GM12873 (cell line): ENCODE measurements around the gene BLNK.

Source experiments
- TF ChIP-seq, protein P1 (sequence below): IDR thresholded peaks from 2 replicates; pipeline ENCODE4 v1.5.1; 2012; ENCODE audit warnings: low read depth, mild to moderate bottlenecking, moderate library complexity, low read length, control low read depth; ENCODE audit not compliant: insufficient read depth; ENCODE audit errors: missing control alignments

BLNK gene

DNA sequence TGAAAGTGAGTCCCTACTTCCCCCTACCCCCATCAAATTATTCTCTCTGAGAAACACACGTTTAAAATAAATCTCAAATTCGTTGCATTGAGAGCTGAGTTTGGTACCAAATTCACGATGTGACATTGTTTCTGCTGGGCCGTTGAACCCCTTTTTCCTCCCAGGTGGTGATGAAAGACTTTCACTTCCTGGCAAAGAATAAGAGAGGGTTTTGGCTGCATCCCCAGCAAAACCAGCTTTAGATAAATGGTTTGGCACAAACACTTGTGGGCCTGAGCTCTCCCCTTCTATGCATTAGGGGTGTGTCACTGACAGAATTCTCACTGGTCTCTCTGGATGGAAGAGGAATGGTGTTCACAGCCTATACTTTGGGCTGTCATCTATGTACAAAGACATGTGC, 24.1 kb upstream of the BLNK start:
- TF ChIP-seq, protein P1, sequence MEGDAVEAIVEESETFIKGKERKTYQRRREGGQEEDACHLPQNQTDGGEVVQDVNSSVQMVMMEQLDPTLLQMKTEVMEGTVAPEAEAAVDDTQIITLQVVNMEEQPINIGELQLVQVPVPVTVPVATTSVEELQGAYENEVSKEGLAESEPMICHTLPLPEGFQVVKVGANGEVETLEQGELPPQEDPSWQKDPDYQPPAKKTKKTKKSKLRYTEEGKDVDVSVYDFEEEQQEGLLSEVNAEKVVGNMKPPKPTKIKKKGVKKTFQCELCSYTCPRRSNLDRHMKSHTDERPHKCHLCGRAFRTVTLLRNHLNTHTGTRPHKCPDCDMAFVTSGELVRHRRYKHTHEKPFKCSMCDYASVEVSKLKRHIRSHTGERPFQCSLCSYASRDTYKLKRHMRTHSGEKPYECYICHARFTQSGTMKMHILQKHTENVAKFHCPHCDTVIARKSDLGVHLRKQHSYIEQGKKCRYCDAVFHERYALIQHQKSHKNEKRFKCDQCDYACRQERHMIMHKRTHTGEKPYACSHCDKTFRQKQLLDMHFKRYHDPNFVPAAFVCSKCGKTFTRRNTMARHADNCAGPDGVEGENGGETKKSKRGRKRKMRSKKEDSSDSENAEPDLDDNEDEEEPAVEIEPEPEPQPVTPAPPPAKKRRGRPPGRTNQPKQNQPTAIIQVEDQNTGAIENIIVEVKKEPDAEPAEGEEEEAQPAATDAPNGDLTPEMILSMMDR: no peak

DNA sequence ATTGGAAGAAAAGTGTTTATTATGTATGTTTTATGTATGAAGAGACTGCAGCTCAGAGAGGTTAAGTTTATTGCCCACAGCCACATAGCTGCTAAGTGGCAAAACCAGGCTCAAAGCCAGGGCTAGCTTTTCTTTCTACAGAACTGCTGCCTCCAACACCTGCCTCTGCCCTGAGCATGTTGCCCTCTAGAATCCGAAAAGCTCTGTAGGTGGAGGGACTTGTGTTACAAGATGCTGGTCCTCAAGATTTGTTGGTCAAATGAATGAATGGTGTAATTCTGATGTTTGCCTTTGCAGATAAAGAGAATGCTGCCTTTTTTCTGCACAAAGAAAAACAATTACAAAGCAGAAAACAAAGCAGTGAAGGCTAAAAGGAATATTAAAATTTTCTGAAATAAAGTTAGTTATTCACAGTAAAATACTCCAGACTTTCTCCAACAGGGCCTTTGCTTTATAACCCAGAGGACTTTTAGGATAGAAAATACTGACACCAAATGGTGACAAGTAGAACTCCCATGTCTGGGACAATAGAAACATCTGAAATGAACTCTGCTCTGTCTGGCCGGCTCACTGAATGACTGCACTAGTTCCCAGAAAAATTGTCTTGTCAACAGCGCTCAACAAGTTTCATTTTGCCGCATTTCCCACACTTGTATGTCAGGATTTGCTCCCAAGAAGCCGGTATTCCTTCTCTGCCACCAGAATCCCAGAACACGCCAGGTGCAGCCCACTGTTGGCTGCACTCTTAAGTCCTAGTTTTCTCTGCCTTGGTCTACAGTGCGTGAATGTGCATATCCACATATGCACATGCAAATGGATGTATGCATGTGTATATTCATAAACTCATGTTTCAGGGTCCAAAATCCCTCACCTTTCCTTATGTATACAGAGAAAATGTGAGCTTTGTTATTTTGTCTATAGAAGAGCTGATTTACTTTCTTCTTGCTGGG, 21.9 kb upstream of the BLNK start:
- TF ChIP-seq, protein P1: peak; percentile 58

DNA sequence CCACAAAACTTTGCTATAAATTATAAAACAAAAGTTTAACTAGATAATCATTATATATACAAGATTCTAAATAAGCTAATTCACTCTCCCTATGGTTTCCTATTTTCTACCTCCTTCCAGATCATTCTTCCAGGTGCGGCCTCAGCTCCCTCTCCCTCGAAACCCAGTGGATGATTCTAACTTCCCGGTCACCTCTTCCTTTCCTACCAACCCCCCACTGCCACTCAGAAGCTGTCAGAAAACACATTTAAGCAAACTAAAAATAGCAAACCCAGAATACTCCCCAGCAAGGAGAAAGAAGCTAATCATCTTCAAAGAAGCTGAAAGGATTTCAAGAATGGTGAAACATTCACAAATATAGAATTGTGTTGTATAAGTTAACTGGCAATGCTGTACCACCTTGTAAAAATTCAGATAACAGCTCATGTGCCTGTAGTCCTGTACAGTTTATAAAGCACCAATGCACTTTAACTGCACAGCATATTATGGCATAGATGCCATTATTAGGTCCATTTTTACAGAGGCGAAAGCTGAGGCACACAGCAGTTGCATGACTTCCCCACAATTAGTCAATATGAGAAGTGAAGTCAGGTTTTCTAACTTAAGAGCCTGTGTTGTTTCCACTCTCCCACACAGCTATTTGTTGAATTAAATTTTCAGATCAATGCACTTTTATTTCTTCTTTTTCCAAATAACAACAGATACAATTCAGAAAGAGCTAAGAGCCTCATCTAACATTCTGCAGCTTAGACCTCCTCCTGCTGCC, 19.2 kb upstream of the BLNK start:
- TF ChIP-seq, protein P1: no peak

GRCh38 chr10:96289218-96289910, 18.0 kb upstream of the BLNK start:
- TF ChIP-seq, protein P1: no peak

DNA sequence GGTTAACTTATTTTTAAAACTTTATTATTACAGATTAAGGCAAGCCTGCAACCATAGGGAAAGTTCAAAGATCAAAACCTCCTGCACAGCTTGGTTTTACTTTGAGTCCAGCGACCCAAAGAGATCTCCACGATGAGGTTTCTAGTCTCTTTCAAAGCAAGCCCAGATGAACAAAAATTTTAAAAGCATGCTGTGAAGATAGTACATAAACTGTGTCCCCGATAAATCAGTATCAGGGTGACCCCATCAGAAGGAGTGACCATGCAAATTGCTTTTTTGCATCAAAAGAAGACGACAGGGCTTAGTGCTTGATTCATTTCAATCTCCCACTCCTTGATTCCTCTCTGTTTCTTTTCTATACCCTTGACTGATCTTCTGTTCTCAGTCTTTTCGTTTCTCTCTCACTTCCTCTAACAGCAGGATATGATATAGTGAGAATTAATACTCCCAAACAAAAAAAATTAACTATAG, 16.8 kb upstream of the BLNK start:
- TF ChIP-seq, protein P1: no peak

DNA sequence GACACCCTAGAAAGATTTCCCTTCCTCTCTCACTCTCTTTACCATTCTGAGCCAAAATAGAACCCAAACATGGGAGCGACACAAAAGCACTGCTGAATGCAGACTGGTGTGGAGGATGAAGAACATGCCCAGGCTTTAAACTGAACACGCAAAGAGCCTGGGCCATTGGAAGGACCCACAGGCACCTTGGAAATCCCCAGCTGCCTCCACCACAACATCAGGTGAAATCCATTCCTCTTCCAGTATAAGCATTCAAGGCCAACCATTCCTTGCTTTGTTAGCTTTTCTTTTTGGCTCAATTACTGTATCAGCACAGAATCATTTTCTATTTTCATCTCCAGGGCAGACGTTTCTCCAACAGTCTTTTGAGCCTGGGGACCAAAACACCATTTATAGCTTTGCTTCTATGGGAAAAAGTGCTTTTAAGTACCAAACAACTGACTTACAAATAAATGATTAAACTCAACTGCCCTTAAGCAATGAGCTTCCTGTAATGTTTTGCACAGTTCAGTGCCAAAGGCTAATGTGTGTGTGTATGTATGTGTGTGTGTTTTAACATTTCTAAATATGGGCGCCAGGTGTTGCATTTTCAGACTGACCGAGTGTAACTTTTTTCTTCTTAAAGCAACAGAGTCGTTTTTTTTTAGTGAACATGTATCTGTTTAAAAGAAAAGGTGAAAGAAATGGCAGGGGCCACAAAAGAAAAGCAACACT, 16.2 kb upstream of the BLNK start:
- TF ChIP-seq, protein P1: no peak
